Progenitor cell of endocrine pancreas (in vitro differentiated cells): ENCODE data around the gene SETD1B. TPM values are rescaled to one million over a fixed set of nuclear protein-coding genes. Genes with fewer than 3 reads are reported as not detected.

ENCODE experiments used
- DNase-seq: peaks from one replicate; pipeline ENCODE4 v3.0.0; 2021; ENCODE audit warnings: low spot score; ENCODE audit not compliant: unreplicated experiment
- H3K27ac Mint-ChIP-seq: 2 replicates; pipeline ENCODE4 v1.8.0; 2021; ENCODE audit warnings: mild to moderate bottlenecking, moderate library complexity, mixed read lengths
- H3K27me3 Mint-ChIP-seq: 2 replicates; pipeline ENCODE4 v1.8.0; 2021; ENCODE audit warnings: mixed read lengths
- H3K36me3 Mint-ChIP-seq: 2 replicates; pipeline ENCODE4 v1.8.0; 2022; ENCODE audit warnings: mixed read lengths; ENCODE audit not compliant: insufficient read depth
- H3K4me1 Mint-ChIP-seq: 2 replicates; pipeline ENCODE4 v1.8.0; 2021; ENCODE audit warnings: low read depth, mixed read lengths
- H3K4me3 Mint-ChIP-seq: 2 replicates; pipeline ENCODE4 v1.8.0; 2021; ENCODE audit warnings: low read depth, mild to moderate bottlenecking, moderate library complexity, mixed read lengths
- H3K9me3 Mint-ChIP-seq: 2 replicates; pipeline ENCODE4 v1.8.0; 2021; ENCODE audit warnings: low read depth, mixed read lengths
- CTCF ChIP-seq: fragments of 200-600 bp; sonication (generic); IDR thresholded peaks from one replicate; pipeline ENCODE4 v1.5.0; 2021; ENCODE audit warnings: antibody characterized with exemption, mild to moderate bottlenecking; ENCODE audit not compliant: unreplicated experiment
- total RNA-seq: library from RNA; stranded (reverse); gene quantifications from 2 replicates; pipeline ENCODE4 v1.2.1, GENCODE V29; 2021

Gene SETD1B
- total RNA-seq, 1 donor from 2014 or later = 28.6 TPM

- no peaks in the 10 kb centered on the region for H3K27me3 Mint-ChIP-seq
- H3K9me3 Mint-ChIP-seq = no peaks in the 10 kb centered on the region
- H3K27ac Mint-ChIP-seq = no peak overlapping the region
- TF ChIP-seq CTCF = no peak
- H3K36me3 Mint-ChIP-seq = peaks cover 13% of the 10 kb centered on the region
- no peak overlapping the region for H3K4me3 Mint-ChIP-seq
- peaks cover 28% of the 10 kb centered on the region for H3K4me1 Mint-ChIP-seq
- no peak for DNase-seq
Measured at GRCh38 chr12:121808623-121809022, 4.8 kb downstream of the SETD1B start.

GRCh38 chr12:121809712-121810116 is 5.9 kb downstream of the SETD1B start:
- H3K27ac Mint-ChIP-seq = no peak overlapping the region
- peaks cover 29% of the 10 kb centered on the region for H3K4me1 Mint-ChIP-seq
- no peak for TF ChIP-seq CTCF
- H3K27me3 Mint-ChIP-seq = no peaks in the 10 kb centered on the region
- no peaks in the 10 kb centered on the region for H3K9me3 Mint-ChIP-seq
- H3K4me3 Mint-ChIP-seq = no peak overlapping the region
- peaks cover 13% of the 10 kb centered on the region for H3K36me3 Mint-ChIP-seq
- no peak for DNase-seq

- Mint-ChIP-seq H3K4me1 (peaks cover 29% of the 10 kb centered on the region), H3K9me3 (no peaks in the 10 kb centered on the region), H3K27me3 (no peaks in the 10 kb centered on the region), H3K4me3 (no peak overlapping the region), H3K36me3 (peaks cover 13% of the 10 kb centered on the region), H3K27ac (no peak overlapping the region)
- no peak for DNase-seq
- no peak for TF ChIP-seq CTCF
Measured at GRCh38 chr12:121810234-121810817, 6.5 kb downstream of the SETD1B start.

- H3K36me3 Mint-ChIP-seq = peaks cover 15% of the 10 kb centered on the region
- DNase-seq = no peak
- H3K4me1 Mint-ChIP-seq = peaks cover 26% of the 10 kb centered on the region
- H3K9me3 Mint-ChIP-seq = no peaks in the 10 kb centered on the region
- H3K27me3 Mint-ChIP-seq = no peaks in the 10 kb centered on the region
- H3K4me3 Mint-ChIP-seq = peak overlapping the region; percentile 65
- no peak overlapping the region for H3K27ac Mint-ChIP-seq
- TF ChIP-seq CTCF = no peak
Measured at GRCh38 chr12:121810833-121811433, 7.1 kb downstream of the SETD1B start.

GRCh38 chr12:121811434-121812319 is 7.9 kb downstream of the SETD1B start:
- Mint-ChIP-seq H3K27ac (no peak overlapping the region), H3K27me3 (no peaks in the 10 kb centered on the region), H3K4me1 (peaks cover 18% of the 10 kb centered on the region), H3K4me3 (peak overlapping the region; percentile 77), H3K36me3 (peaks cover 19% of the 10 kb centered on the region), H3K9me3 (no peaks in the 10 kb centered on the region)
- peak; percentile 100 for TF ChIP-seq CTCF
- DNase-seq = peak; percentile 84
